Activated CD4-positive, alpha-beta T cell treated with anti-CD3 and anti-CD28 coated beads, Interleukin-2, amount 50 U/mL, for 24 hours (primary cell): ENCODE data around the gene SLC35D3.
"Not testable (repeated sequence)": the region's sequence is repeated elsewhere in the genome, so short reads cannot be mapped to it uniquely, and the experiment has no call there.

Experiments
- DNase-seq, 2 donors: peaks; one replicate each; pipeline ENCODE4 v3.0.0-alpha.2; 2020; ENCODE audit warnings: low read depth in 1 of 2, low spot score in 1 of 2

Gene SLC35D3

DNA sequence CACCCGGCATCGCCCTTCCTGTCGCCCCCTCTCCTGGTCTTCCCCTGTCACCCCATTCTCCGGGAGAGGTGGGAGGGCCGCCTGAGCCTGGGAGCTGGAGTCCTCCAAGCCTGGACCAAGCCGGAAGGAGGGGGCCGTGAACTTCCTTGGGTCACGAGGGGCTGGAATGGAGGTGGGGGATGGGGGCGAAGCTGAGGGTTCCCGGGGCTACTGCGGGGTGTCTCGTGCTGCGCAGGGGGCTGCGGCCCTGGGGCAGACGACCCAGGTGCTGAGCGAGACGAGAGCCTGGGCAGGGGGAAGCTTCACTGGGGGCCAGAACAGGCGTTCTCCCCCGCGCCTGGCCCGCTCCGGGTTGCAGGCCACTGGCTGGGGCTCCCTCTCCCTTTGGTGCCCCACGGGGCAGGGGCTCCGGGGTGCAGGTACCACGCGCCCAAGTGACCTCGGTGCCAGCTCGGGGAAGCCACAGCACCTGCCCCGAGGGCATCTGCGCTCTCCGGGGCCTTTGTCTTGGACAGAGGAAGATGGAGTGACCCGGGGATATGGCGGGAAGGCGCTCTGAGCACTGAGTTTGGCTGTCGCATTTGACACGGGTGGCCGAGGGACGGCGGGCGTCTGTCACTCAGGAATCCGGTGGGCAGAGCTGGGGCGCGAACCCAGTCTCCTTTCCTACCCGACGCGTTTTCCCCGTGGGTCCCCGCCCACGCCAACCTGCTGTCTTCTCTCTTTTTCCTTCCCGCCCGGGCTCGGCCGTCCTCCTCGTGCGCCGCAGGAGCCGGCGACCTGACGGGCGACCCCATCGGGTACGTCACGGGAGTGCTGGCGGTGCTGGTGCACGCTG lies 1.2 kb downstream of the SLC35D3 start:
- no peak for DNase-seq

- no peak for DNase-seq
Observed at GRCh38 chr6:136923954-136924673, 2.0 kb downstream of the SLC35D3 start.

DNA sequence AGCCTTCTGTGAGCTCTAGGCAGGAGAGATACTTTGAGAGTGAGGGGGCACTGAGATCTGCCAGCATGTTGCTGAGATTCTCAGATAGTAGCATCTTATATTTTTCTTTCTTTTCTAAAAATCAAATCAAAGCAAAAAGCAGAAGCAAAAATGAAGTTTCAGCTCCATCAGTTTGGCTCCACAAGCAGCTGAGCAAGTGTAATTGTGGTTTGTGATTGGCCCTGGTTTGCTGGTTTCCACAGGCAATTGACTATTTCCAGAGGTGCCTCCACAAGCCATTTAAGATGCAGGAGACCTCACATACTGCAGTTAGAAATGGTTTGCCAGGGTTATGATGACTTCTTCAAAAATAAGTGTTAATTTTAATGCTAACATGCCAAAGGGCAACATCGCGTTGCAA lies 4.3 kb downstream of the SLC35D3 start:
- DNase-seq, result no peak

GRCh38 chr6:136927292-136927691 lies 5.2 kb downstream of the SLC35D3 start:
- DNase-seq, result no peak

DNA sequence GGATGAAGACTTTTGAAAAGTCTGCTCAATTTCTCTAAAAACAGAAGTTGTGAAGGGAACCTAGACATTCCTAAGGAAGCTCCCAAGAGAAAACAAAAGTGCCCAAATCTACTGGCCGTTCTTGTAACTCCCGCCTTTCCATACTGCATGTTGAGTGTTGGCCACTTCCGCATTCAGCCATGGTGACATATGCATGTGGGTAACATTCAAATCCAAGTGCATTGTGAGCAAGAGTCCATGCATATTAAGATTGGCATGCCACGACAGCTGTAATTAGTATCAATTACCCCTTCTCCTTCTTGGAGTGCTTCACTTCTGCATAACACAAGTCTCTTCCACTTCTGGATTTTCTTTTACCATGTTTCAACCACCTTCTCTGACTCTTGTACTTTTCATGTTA lies 8.4 kb downstream of the SLC35D3 start:
- no peak for DNase-seq

DNA sequence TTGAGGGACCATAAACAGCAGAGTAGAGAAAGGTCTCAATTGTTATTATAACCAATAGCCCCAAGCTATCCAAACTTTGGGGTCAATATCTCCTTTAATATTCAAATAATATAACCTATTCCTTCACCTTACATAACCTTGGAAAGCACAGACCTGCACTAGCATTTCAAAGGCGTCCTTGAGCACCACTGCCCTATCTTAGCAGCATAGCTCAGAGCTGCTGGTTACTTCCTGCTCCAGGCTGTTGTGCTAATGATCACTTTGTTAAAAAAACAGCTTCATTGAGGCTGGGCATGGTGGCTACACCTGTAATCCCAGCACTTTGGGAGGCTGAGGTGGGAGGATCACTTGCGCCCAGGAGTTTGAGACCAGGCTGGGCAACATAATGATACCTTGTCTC lies 10.5 kb downstream of the SLC35D3 start:
- no peak for DNase-seq

- no peak for DNase-seq
Observed at GRCh38 chr6:136945072-136945471, 23.0 kb downstream of the SLC35D3 start.

DNA sequence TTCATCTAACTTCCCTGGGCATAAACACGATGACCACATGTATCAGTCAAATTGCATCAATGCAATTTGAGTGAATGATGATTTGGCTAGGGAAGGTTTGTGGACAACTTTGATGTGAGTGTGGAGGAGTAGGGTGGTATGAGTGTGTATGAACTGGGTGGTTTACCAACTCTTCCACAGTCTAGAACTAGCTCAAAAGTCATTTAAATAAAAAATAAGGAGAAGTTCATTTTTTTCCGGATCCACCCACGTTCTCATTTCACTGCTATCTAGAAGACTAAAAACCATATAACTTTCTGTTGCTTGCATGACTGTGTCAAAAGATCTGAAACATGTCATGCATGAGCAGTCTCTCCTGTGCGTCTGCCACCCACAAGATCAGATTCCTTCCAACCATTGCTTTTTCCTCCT lies 23.6 kb downstream of the SLC35D3 start:
- no peak for DNase-seq

DNA sequence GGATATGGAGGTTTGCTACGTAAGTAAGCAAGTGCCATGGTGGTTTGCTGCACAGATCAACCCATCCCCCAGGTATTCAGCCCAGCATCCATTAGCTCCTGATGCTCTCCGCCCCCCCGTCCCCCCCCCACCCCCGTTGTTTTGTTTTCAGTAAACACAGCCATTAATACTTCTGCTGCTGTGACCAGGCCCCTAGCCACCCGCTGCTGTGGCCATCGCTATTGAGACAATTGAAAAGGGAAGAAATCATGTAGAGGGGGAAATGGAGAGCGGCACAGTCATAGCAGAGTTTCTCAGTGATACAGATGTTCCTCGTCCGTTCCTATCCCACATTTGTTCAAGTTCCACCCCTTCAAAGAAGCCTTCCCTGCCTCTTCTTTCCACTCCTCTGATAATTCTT lies 24.9 kb downstream of the SLC35D3 start:
- DNase-seq, result no peak

DNA sequence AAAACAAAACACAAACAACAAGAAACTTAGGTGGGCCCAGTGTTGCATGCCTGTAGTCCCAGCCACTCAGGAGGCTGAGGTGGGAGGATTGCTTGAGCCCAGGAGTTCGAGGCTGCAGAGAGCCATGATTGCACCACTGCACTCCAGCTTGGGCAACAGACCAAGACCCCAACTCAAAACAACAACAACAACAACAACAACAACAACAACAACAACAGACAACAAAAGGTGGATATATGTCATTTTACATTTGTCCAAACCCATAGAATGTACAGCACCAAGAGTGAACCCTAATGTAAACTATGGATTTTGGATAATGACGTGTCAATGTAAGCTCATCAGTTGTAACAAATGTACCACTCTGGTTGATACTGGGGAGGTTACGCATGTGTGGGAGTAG lies 27.9 kb downstream of the SLC35D3 start:
- DNase-seq, result not testable (repeated sequence)

- DNase-seq, result no peak
Observed at GRCh38 chr6:136950436-136951126, 28.5 kb downstream of the SLC35D3 start.

DNA sequence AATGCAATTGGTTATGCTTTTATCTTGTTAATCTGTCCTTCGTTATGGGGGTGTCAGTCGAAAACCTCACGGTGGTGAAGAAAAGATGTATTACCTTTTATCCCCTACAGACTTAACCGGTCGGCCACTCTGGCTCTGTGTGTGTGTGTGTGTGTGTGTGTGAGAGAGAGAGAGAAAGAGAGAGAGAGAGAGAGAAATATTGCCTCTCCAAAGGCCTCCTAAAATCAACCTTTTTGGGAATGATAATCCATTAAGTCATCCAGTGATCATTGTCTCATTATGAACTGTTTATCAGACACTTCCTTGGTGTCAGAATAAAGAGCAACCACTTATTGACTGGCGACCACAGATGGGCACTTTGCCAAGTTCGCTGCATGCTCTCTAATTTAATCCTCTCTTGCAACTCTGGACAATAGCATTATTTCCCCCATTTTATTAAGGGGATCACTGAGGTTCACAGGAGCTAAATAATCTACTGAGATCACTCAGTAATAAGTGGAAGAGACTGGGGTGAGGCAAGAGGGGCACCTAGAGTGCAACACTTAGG lies 30.7 kb downstream of the SLC35D3 start:
- DNase-seq, result no peak

- DNase-seq, result no peak
Observed at GRCh38 chr6:136955123-136955522, 33.0 kb downstream of the SLC35D3 start.

DNA sequence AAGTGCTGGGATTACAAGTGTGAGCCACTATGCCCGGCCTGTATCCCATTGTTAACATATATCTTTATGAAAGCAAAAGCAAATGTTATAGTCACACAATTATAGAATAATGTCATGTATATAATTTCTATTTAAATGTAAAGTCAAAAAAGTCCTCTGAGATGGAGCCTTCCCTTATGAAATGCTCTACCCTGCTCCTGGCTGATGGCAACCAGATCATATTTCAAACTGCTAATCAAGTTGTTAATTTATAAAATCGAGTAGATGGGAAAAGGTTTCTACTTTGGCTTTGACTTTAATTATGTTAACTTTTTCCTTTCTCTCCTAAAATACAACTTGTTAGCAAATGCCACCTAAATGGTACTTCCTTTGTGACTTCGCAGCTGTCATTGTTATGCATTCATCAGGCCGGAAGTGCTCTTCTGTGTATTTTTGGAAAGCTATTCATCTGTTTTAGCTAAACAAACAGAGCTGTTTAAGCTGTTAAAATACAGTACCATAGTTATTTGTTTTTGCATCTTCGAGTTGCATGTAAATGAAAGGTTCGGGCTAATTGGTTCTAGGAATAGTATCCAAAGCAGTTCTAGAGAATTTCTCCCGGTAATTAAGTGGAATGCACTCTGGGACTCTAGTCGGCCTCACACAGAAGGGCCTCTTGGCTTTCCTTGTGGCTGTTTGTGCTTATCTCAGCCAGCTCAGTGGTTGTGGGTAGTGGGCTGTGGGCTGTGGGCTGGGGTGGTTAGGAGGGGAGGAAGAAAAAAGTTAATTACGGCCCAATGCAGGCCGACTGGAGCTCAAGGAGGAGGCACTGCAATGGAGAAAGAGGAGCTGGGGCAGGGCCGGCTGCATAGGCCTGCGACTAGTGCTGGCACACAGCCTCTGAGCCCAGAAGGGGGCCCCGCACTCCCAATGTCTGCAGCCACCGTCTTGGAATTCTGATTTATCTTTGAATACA lies 34.8 kb downstream of the SLC35D3 start:
- DNase-seq, result no peak

DNA sequence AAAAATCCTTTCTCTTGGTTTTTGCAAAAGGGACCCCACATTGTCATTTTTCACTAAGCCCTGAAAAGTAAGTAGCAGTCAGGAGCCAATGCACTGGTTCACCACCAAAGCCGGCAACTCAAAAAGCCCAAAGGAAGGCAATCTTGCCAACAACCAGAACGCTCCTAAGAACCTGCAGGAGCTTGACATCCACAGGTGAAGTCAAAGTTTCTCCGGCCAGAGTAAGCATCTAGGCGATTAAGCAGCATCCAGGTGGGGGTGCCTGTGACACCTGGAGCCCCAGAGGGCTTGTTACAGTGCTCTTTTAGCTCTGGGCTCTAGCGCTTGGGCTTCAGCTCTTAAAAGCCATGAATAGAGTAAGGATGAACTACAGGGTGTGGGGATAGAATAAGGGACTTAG lies 36.1 kb downstream of the SLC35D3 start:
- no peak for DNase-seq

- DNase-seq, result no peak
Observed at GRCh38 chr6:136959471-136959891, 37.4 kb downstream of the SLC35D3 start.

- not testable (repeated sequence) for DNase-seq
Observed at GRCh38 chr6:136959935-136960334, 37.8 kb downstream of the SLC35D3 start.

DNA sequence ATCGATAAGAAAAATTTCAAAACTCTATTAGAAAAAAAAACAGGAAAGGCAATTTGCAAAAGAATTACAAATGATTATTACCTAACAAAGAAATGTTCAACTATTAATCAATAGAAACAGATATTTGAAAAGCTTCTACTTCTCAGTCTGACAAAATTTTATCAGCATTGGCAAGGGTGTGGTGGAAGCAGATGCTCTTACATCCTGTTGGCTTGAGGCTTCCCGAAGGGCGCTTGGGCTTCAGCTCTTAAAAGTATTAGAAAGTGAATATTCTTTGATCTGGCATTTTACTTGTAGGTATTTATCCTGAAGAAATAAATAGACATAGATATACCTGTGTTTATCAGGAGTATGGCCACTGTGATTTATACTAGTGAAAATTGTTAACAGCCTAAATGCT lies 38.7 kb downstream of the SLC35D3 start:
- DNase-seq, result no peak

DNA sequence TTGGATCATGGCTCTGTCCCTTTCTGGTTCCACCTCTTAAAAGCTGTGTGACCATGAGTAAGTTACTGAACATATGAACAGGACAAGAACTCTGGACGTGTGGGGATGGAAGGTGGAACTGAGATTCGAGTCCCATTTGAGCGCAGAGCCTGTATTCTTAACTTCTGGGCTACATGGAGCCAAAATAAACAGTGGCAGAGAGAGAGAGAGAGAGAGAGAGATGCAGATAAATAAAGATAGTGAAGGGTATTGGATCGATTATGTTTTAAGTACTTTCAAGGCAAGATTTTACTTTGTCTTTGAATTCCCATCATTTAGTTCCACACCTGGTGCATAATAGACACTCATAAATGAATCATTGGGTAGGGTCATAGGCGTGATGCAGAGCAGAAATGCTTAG lies 39.7 kb downstream of the SLC35D3 start:
- DNase-seq, result no peak

- DNase-seq, result no peak
Observed at GRCh38 chr6:136962661-136963060, 40.6 kb downstream of the SLC35D3 start.

DNA sequence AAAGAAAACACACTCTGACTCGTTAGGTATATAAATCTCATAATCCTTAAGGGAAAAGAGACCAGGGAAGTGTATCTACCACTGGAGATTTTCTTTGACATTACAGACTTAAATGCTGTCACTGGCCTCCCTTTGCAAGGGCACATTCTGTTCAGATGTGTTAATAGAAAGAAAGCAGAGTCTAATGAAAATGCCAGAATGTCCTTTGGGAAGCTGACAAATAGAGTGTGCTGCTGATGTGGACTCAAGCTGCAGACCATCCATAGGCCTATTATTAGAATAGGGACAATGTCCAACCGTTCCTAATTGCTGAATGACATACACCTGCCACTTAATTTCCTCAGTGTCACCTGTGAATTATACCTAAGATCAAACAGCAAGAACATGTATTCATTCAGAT lies 41.2 kb downstream of the SLC35D3 start:
- no peak for DNase-seq
